H54 (cell line): ENCODE results near the gene ST8SIA5.
A peak's percentile ranks its signal among the peaks of the same experiment; 100 is the strongest.

Experiments
- DNase-seq: peaks from one replicate; pipeline ENCODE4 v3.0.0; 2011; ENCODE audit warnings: low spot score, mixed read lengths; ENCODE audit not compliant: insufficient read length
- FAIRE-seq: peaks from 3 replicates; lab custom pipeline; 2011; peaks lifted over from hg19 to GRCh38; lab: Jason Lieb, UNC
- POLR2A ChIP-seq: IDR thresholded peaks from 2 replicates; pipeline ENCODE4 v1.6.1; 2011; ENCODE audit warnings: low read depth, mild to moderate bottlenecking, low read length

Gene ST8SIA5

DNA sequence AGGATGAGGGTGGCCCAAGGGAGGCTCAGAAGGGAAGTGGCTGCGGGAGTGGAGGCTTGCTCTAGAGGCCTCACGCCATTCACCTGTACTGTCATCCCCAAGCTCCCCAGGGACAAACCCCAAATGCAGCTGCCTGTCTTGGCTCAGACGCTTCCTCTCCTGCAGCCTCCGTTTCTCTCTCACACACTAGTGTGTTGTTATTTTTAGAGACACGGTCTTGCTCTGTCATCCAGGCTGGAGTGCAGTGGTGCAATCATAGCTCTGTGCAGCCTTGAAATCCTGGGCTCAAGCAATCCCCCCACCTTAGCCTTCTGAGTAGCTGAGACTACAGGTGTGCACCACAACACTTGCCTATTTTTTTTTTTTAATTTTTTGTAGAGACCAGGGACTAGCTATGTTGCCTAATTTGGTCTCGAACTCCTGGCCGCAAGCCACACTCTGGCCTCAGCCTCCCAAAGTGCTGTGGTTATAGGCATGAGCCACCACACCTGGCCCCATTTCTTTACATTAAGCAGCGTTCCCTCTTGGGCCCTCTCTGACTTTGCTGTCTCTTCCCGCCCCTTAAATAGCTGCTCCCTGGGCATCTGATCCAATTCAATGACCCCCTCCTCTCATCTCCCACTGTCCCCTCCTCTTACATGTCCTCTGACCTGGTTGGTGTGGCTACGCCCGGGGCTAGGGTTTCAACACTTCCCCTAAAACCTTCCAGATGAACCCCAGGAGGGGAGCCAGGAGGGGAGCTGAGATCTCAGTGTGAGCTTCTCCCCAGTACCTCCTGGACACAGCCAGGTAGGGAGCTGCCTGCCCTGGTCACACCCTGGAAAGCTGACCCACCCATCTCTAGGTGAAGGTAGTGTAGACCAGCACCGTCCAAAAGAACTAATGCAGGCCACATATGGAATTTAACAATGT, 75.8 kb downstream of the ST8SIA5 start:
- FAIRE-seq: no peak
- no peak for DNase-seq
- no peak for TF ChIP-seq POLR2A

DNA sequence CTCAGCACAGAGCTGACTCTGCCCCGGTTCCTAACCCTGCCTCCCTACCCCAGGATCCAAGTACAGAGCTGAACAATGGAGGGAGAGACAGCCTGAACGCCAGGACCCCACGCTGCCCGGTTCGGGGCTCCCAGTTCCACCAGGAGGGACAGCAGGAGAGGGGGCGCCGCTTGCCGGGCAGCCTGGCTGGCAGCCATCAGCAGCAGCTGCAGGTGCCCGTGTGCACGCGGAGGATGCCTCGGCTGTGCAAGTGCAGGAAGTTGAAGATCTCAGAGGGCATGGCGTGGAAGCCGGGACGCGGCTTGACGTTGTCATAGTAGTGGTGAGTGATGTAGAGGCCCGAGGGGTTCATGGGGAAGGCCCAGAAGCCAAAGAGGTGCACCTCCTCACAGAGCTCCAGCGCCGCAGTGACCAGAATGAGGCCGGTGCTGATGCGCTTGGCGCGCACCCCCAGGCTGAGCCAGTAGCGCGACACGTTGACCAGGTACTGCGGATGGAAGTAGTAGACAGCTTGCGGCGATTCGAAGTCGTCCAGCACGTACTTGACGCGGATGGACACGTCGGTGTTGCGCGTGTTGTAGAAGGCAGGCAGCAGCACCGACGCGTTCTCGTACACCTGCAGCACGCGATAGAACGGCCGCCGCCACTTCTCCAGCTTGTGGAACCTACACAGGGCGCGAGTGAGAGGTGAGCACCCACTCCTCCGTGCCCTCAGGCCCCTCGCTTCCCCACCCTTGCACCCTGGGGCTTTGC, 76.8 kb downstream of the ST8SIA5 start:
- DNase-seq (no peak), FAIRE-seq (no peak)
- no peak for TF ChIP-seq POLR2A

DNA sequence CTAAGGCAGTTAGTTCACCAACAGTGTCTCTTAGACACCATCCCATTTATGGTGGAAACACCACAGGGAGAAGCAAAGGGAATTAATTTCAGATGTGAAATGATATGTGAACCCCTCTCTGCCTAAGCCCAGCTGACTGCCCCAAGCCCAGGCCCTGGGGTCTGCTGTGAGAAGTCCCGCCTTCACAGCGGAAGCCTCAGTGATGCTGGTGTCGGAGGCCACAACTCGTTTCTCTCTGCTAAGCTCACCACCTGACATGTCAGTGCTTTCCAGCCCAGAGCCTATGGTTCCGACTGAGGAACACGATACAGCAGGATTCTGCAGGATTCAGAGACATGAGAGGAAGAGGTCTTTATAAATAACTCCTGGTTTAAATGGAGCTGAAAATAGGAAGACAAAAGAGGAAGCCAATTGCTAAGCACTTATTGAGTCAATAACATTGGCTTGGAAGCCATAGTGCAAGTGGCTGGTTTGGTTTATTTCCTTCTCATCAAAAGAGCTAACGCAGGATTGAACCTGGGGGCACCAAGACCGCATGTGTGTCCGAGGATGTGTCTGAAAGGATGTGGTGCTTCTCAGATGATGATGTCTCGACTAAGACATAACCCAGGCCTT, 78.0 kb downstream of the ST8SIA5 start:
- no peak for TF ChIP-seq POLR2A
- DNase-seq (no peak), FAIRE-seq (no peak)

DNA sequence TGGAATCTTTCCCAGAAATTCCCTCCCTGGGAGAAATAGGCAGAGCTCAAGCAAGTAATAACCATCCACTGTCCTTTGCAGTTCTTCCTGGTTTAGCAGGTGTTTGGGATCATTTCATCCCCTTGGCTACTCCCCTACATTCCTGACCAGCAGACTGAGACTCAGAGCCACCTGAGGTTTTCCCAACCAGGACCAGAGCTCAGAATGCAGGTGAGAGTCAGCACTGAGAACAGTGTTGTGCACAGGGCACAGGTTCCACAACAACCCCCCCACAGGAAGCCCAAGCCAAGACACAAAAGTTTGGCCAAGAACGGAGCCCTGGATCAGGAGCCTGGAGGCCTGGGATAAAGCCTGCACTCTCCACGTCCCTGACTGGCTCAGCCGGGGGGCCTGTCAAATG, 78.8 kb downstream of the ST8SIA5 start:
- no peak for TF ChIP-seq POLR2A
- FAIRE-seq (no peak), DNase-seq (no peak)

DNA sequence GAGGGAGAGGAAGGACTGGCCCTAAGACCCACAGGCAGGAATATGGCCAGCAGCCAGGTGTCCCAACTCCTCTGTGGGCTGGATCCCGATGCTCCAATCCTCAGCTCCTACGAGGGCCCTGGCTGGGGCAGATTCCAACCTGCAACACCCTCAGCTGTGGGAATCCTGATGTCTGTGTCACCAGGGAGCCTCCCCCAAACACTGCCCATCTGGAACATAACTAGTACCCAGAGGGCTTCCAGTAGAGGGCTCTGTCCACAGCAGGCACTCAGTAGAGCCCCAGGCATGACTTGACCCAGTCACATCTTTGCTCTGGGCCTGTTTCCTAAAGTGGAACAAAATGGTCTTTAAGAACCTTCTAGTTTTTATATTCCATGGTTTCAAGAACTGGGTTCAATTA, 79.2 kb downstream of the ST8SIA5 start:
- FAIRE-seq: no peak
- DNase-seq: peak; percentile 28
- TF ChIP-seq POLR2A: no peak

DNA sequence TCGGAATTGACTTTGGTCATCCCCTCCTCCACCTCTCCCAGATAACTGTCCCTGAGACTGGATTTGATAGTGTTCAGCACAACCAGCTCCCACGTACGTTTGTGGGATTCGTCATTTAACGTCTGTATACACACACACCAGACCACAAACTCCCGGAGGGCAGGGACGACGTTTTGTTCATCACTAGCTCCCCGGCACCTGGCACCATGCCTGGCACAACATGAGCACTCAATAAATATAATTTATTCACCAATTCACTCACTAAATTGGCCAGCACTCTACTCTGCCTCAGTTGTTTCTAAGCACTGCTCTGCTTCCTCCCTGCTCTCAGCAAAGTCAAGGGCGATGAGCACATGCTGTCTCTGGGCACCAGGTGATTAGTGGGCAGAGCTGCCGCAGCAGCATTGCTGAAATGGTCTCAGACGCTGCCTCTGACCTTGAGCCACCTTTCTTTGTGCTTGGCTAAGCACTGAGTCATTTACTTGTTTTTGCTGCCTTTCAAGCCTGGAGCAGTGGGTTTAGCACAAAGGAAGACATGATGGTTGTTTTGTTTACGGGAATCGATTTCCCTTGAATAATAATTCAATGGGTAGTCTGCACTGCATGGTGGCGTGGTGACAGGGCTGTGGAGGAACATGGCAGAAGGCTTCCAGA, 80.5 kb downstream of the ST8SIA5 start:
- FAIRE-seq (peak; percentile 72), DNase-seq (peak; percentile 53)
- TF ChIP-seq POLR2A: no peak

DNA sequence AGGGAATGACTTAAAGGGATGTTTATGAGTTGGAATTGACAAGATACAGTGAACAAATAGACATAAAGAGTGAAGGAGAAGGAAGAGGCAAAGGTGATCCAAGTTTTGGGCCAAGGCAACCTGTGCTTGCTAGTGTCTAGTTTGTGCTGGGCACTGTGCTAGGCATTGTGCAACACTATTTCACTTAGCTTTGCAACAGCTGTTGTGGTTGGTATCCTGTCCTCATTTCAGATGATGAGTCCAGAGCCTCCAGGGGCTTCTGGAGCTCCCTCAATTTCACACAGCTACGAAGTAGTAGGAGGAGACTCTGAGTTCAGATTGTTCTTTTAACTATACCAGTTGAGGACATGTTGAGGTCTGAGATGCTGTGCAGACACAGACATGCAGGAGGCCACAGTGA, 81.7 kb downstream of the ST8SIA5 start:
- no peak for TF ChIP-seq POLR2A
- DNase-seq (no peak), FAIRE-seq (no peak)

DNA sequence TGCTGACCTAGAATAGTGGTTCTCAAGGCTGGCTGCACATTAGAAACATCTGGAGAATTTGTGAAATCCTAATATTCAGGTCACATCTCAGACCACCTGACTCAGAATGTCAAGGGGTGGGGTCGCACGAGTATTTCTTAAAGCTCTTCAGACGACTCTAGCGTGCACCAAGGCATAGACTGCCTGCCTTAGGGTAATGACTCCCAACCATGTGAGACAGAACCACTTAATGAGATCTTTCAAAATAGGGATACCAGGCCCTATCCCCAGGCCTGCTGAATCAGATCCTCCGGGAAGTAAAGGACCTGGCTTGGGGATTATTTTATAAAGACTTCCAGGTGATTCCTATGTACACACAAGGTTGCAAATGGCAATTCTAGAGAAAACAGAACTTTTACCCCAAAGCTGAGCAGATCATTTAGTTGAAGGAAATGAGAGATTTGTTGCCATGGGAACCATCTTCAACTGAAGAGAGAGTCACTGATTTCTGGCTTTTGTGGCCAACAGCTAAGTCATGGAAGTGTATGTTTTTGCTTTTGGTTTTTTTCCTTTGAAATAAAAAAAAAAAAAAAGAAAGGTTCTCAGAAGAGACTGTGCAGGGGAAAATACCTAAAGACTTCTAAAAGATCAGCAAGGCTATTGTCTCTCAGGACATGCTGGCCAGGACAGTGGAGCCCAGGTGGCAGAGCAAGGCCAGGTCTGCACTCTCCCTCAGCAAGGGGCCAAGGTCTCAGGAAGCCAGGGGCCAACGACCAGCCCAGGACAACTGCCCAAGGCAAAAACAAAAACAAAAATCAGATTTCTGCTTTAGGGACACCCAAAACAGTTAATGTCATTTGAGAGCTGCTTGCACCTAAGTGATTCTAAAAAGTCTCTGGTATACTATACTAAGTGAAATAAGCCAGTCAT, 84.5 kb downstream of the ST8SIA5 start:
- FAIRE-seq (no peak), DNase-seq (no peak)
- TF ChIP-seq POLR2A: no peak

DNA sequence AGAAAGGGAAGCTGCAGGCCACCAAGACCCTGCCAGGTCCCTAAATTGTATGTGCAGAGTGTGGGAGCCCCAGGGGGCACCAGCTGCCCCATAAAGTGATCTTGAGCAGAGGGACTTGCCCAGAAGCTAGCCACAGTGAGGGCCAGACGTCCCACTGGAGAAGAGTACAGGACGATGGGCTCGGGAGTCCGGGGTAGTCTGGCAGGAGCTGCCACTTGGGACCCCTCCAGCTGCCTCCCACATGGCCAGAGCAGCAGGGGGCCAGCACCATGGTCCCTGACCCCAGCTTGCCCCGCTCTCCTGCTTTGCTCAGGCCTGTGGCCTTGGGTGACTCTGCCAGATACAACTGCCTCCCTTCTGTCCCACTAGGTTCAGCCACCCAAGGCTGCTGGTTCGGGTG, 88.2 kb downstream of the ST8SIA5 start:
- FAIRE-seq: no peak
- TF ChIP-seq POLR2A: no peak
- DNase-seq: no peak

DNA sequence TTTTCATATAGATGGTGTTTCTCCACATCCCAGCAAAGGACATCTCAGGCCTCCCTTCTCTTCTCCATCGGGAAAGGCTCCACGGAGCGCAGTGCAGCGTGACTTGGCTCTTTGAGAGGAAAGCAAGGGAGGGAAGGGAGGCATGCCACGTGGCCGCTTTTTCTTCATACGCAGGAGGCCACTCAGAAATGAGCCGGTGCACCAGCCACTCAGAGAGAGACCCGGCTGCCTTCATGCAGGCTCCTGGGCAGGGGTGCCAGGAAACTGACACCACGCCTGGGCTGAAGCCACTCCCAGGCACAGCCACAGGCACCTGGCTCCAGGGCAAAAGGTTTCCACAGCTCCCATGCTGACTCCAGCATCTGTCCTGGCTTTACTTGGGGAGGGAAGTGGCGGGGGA, 88.7 kb downstream of the ST8SIA5 start:
- FAIRE-seq (no peak), DNase-seq (no peak)
- no peak for TF ChIP-seq POLR2A

DNA sequence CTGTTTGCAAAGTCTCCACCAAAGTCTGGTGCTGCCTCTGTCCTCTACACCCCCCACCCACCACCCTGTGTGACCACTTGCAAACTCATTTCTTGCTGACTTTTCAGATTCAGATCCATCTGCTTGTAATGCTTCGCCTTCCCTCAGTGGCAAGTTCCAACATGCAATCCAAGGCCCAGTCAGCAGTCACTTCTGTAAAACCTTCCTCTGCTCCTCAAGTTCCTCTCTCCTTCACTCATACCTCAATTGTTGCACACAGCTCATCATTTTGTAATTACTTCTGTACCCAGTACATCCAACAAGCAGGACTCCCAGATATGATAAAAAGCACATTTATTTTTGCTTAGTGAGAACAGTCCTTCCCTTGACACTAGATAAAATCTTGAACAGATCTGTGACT, 93.3 kb downstream of the ST8SIA5 start:
- no peak for TF ChIP-seq POLR2A
- DNase-seq (no peak), FAIRE-seq (no peak)

DNA sequence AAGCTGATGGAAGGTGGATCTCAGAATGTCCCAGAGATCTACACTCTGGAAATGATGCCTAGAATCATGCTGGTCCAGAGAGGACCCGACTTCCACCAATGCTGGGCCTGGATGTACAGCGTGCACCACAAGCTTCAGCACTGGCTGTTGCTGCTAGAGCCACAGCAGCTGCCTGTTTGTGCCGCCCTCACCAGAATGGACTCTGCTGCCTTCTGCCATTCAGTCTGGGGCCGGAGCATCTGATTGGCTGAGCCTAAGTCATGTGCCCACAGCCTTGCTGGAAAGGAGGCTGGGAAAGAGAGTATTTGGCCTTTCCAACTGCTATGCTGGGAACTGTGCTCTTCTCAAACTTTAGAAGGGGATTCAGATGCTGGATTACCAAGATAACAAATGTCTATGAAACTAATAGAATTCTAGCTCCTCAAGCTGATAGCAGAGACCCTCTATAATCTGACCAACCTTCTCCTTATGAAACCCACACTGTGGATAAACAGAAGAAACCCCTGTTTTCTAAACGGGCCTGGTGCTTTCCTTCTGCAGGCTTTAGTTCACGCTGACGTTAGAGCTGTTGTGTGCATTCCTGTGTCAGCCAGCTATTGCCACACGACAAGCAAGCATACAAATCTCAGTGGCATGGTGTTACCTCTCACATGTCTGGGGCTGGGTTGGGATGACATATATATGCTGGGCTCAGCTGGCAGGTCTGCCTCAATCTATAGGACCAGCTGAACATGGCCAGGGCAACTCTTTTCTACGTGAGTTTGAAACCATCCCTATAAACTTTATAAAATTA, 95.7 kb downstream of the ST8SIA5 start:
- no peak for DNase-seq
- TF ChIP-seq POLR2A: no peak
- FAIRE-seq: no peak
